ENCODE data around the gene DYNLRB1. TPM values are rescaled to one million over a fixed set of nuclear protein-coding genes. Genes with fewer than 3 reads are reported as not detected.
"Not testable (repeated sequence)": the region's sequence is repeated elsewhere in the genome, so short reads cannot be mapped to it uniquely, and the experiment has no call there.

Gene DYNLRB1
- total and polyA plus RNA-seq, 2 donors (not counting 1 experiment from before 2014, with no cell fraction given), result 55.3 to 120 TPM

GRCh38 chr20:34517114-34517505, 888 bp downstream of the DYNLRB1 start:
- no CpG with 5 or more reads among the region's 3 CpGs for WGBS (ENCODE audit: insufficient coverage)
- H3K27ac ChIP-seq (ENCODE audit: low read length in 2 of 2), result peak overlapping the region; percentile 31 to 85
- H3K79me2 ChIP-seq (ENCODE audit: control insufficient read depth, insufficient read depth, low read length), result peaks cover 63% of the 10 kb centered on the region
- ChIA-PET POLR2A (interaction anchor here (0.7 kb wide), 1 partner anchor 270 kb away, joined by 3 read pairs; no protein-coding TSS in a partner anchor), CTCF (interaction anchor here (0.7 to 5.3 kb wide), 11 partner anchors 8 to 326 kb away, joined by 3 to 38 read pairs (median 3); partner anchors contain the start of gene TP53INP2)
- H3K9me3 ChIP-seq (ENCODE audit: control extremely low read depth in 1 of 3, control insufficient read depth in 2 of 3, insufficient read depth in 1 of 3, low read length in 2 of 3), result no peaks in the 10 kb centered on the region
- TF ChIP-seq EZH2 (IDR thresholded peaks at IDR 0.05; ENCODE audit: borderline replicate concordance, insufficient read depth, low read depth, low read length, poor library complexity, severe bottlenecking) (no peak), CTCF (IDR thresholded peaks at IDR 0.05) (no peak)
- peak overlapping the region; percentile 66 to 99 (median 95) for H3K4me3 ChIP-seq (ENCODE audit: control extremely low read depth in 1 of 5, extremely low read depth in 1 of 5, insufficient read depth in 1 of 5, low read depth in 2 of 5, low read length in 4 of 5)
- peaks cover 5 to 10% of the 10 kb centered on the region in 2 donors for H3K4me1 ChIP-seq (ENCODE audit: control insufficient read depth in 2 of 2, insufficient read depth in 2 of 2, low read length in 2 of 2)
- no peak for DNase-seq
- Mint-ChIP-seq H3K9me3 (ENCODE audit: insufficient read depth) (no peaks in the 10 kb centered on the region), H3K4me3 (peak overlapping the region; percentile 97), H3K27me3 (no peaks in the 10 kb centered on the region), H3K27ac (peak overlapping the region; percentile 97), H3K4me1 (peaks cover 50% of the 10 kb centered on the region)
- intact Hi-C loops (cut with micrococcal nuclease), result loop anchor here (5.0 kb wide), 2 partner anchors 405 to 525 kb away; partner anchors contain the start of genes EIF2S2 and RALY
- peak overlapping the region; percentile 94 for H3K9ac ChIP-seq (ENCODE audit: low read length)
- no peaks in the 10 kb centered on the region for H3K27me3 ChIP-seq (replicated peaks in 1 of 4; ENCODE audit: control extremely low read depth in 1 of 4, control insufficient read depth in 3 of 4, insufficient read depth in 4 of 4, low read length in 3 of 4)
- H3K36me3 ChIP-seq (replicated peaks in 1 of 2; ENCODE audit: control extremely low read depth in 1 of 2, control insufficient read depth in 1 of 2, extremely low read depth in 1 of 2, insufficient read depth in 2 of 2, low read length in 1 of 2), result peaks cover 3 to 5% of the 10 kb centered on the region in 2 experiments
- peak overlapping the region; percentile 83 for H3K4me2 ChIP-seq (replicated peaks; ENCODE audit: low read depth, low read length, poor library complexity, severe bottlenecking)
- peak overlapping the region; percentile 90 for H2AFZ ChIP-seq (ENCODE audit: insufficient read depth, low read depth, low read length, poor library complexity, severe bottlenecking)
- no peak for ATAC-seq (ENCODE audit: low read depth)
- H4K20me1 ChIP-seq (ENCODE audit: control insufficient read depth, insufficient read depth, low read length, poor library complexity, severe bottlenecking), result peaks cover 28% of the 10 kb centered on the region

- H3K4me1 ChIP-seq (ENCODE audit: control insufficient read depth in 2 of 2, insufficient read depth in 2 of 2, low read length in 2 of 2), result peaks cover 10 to 11% of the 10 kb centered on the region in 2 donors
- intact Hi-C loops (cut with micrococcal nuclease), result loop anchor here (5.0 kb wide), 2 partner anchors 407 to 527 kb away; partner anchors contain the start of genes EIF2S2 and RALY
- H2AFZ ChIP-seq (ENCODE audit: insufficient read depth, low read depth, low read length, poor library complexity, severe bottlenecking); H3K9me3 ChIP-seq (ENCODE audit: control extremely low read depth in 1 of 3, control insufficient read depth in 2 of 3, insufficient read depth in 1 of 3, low read length in 2 of 3); H3K4me3 ChIP-seq (ENCODE audit: control extremely low read depth in 1 of 5, extremely low read depth in 1 of 5, insufficient read depth in 1 of 5, low read depth in 2 of 5, low read length in 4 of 5); ATAC-seq (ENCODE audit: low read depth); H3K9ac ChIP-seq (ENCODE audit: low read length); H3K4me2 ChIP-seq (replicated peaks; ENCODE audit: low read depth, low read length, poor library complexity, severe bottlenecking); CTCF ChIA-PET; H3K27ac Mint-ChIP-seq; H3K27ac ChIP-seq (ENCODE audit: low read length in 2 of 2); H3K9me3 Mint-ChIP-seq (ENCODE audit: insufficient read depth); DNase-seq; H3K27me3 ChIP-seq (replicated peaks in 1 of 4; ENCODE audit: control extremely low read depth in 1 of 4, control insufficient read depth in 3 of 4, insufficient read depth in 4 of 4, low read length in 3 of 4); H3K36me3 ChIP-seq (replicated peaks in 1 of 2; ENCODE audit: control extremely low read depth in 1 of 2, control insufficient read depth in 1 of 2, extremely low read depth in 1 of 2, insufficient read depth in 2 of 2, low read length in 1 of 2); H3K27me3 Mint-ChIP-seq; POLR2A ChIA-PET; H3K4me3 Mint-ChIP-seq: not testable (repeated sequence)
- H4K20me1 ChIP-seq (ENCODE audit: control insufficient read depth, insufficient read depth, low read length, poor library complexity, severe bottlenecking), result peaks cover 46% of the 10 kb centered on the region
- peaks cover 49% of the 10 kb centered on the region for H3K4me1 Mint-ChIP-seq
- peaks cover 81% of the 10 kb centered on the region for H3K79me2 ChIP-seq (ENCODE audit: control insufficient read depth, insufficient read depth, low read length)
- WGBS (ENCODE audit: insufficient coverage), result 100% methylated on average over 4 of the region's 7 CpGs
These were observed 2.6 kb downstream of the DYNLRB1 start for GRCh38 chr20:34518863-34519262.

- DNase-seq; POLR2A ChIA-PET; H3K27ac ChIP-seq (ENCODE audit: low read length in 2 of 2); H3K27me3 Mint-ChIP-seq; H3K4me3 ChIP-seq (ENCODE audit: control extremely low read depth in 1 of 5, extremely low read depth in 1 of 5, insufficient read depth in 1 of 5, low read depth in 2 of 5, low read length in 4 of 5); H3K4me2 ChIP-seq (replicated peaks; ENCODE audit: low read depth, low read length, poor library complexity, severe bottlenecking); H3K9ac ChIP-seq (ENCODE audit: low read length); H3K4me3 Mint-ChIP-seq; ATAC-seq (ENCODE audit: low read depth); H3K27me3 ChIP-seq (replicated peaks in 1 of 4; ENCODE audit: control extremely low read depth in 1 of 4, control insufficient read depth in 3 of 4, insufficient read depth in 4 of 4, low read length in 3 of 4); CTCF ChIA-PET; H3K27ac Mint-ChIP-seq; H3K9me3 ChIP-seq (ENCODE audit: control extremely low read depth in 1 of 3, control insufficient read depth in 2 of 3, insufficient read depth in 1 of 3, low read length in 2 of 3); H2AFZ ChIP-seq (ENCODE audit: insufficient read depth, low read depth, low read length, poor library complexity, severe bottlenecking); H3K9me3 Mint-ChIP-seq (ENCODE audit: insufficient read depth); H3K4me1 ChIP-seq (ENCODE audit: control insufficient read depth in 2 of 2, insufficient read depth in 2 of 2, low read length in 2 of 2): not testable (repeated sequence)
- WGBS (ENCODE audit: insufficient coverage), result 100% methylated on average over 7 of the region's 10 CpGs
- Histone ChIP-seq H3K79me2 (ENCODE audit: control insufficient read depth, insufficient read depth, low read length) (peaks cover 91% of the 10 kb centered on the region), H4K20me1 (ENCODE audit: control insufficient read depth, insufficient read depth, low read length, poor library complexity, severe bottlenecking) (peaks cover 55% of the 10 kb centered on the region), H3K36me3 (replicated peaks in 1 of 2; ENCODE audit: control extremely low read depth in 1 of 2, control insufficient read depth in 1 of 2, extremely low read depth in 1 of 2, insufficient read depth in 2 of 2, low read length in 1 of 2) (peaks cover 4 to 12% of the 10 kb centered on the region in 2 experiments)
- intact Hi-C loops (cut with micrococcal nuclease), result loop anchor here (5.0 kb wide), 2 partner anchors 408 to 528 kb away; partner anchors contain the start of genes EIF2S2 and RALY
- H3K4me1 Mint-ChIP-seq, result peaks cover 50% of the 10 kb centered on the region
These were observed 3.6 kb downstream of the DYNLRB1 start for GRCh38 chr20:34519841-34520240.

Data from B cell (primary cell).